EL (cell line): Measurements from ENCODE around the gene TBC1D3.
"Not testable (repeated sequence)": the region's sequence is repeated elsewhere in the genome, so short reads cannot be mapped to it uniquely, and the experiment has no call there.

Experiments used
- DNase-seq: peaks from one replicate; pipeline ENCODE4 v3.0.0-alpha.2; 2016

The TBC1D3 gene

DNA sequence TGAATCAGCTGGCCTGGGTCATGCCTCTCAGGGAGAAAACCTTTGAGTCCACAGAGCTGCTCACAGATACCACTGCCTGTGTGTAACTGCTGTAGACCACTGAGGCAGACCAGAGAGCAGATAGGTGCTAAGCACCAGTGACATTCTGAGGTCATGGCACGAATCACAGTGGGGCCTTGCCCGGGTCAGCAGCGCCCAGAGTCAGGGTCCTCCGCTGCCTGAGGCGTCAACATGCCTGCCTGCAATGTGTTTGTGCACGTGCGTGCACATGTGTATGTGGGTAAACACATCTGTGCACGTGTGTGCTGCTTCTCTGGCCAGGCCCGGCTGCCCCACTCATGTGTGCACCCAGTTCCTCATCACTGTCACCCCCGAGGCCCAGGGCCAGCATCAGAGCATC lies at the start of gene TBC1D3:
Gene TBC1D3 (minus strand): TSS at position 101 of the 400 bp plus-strand sequence. CDS start 1,526 bp downstream, outside the sequence.
- not testable (repeated sequence) for DNase-seq

DNA sequence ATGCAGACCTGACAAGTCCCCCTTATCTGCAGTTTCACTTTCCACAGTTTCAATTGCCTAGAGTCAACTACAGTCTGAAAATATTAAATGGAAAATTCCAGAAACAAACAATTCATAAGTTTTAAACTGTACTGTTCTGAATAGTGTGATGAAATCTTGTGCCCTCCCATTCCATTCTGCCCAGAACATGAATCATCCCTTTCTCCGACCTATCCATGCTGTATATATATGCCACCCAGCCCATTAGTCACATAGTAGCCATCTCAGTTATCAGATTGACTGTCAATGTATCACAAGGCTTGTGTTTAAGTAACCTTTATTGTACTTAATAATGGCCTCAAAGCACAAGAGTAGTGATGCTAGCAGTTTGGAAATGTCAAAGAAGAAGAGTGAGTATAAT lies 40.4 kb upstream of the TBC1D3 start:
- DNase-seq: not testable (repeated sequence)

DNA sequence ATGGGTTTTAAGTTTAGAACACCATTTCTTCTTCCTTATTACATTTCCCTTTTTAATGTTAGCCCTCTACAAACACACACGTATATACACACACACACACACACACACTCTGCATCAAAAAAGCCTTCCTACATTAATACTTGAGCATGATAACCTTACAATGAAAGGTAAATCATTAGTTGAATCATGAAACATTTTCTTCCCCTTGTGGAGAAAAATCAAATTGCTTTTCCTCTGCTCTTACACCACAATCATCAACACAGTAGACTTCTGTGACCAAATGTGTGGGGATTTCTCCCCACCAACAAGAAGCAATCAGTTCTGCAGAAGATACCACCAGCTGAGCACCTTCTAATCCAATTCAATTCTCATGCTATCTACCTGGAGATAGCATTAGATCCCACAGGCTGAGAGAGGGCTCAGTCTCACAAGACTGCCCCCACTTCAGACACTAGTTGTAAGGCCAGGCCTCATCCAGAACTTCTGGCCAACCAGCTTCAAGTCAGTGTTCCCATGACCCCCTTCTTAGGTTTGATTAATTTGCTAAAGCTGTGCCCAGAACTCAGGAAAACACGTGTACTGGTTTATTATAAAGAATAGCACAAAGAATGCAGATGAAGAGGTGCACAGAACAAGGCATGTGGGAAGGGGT lies 33.6 kb upstream of the TBC1D3 start:
- DNase-seq: not testable (repeated sequence)

DNA sequence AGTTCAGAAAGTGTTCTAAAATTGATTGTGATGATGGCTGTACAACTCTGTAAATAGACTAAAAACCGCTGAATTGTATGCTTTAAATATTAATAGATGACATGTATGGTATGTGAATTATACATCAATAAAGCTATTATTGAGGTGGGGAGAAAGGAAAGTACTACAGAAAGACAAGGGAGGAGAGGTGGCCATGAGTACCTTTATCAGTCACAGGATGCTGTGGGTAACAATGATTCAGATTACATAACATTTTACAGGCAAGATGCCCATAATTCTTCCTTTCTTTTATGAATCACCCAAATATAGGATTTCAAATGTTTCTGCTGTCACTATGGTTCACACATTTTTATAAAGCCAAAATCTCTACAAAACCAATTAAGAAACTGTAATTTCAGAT lies 28.5 kb upstream of the TBC1D3 start:
- not testable (repeated sequence) for DNase-seq

DNA sequence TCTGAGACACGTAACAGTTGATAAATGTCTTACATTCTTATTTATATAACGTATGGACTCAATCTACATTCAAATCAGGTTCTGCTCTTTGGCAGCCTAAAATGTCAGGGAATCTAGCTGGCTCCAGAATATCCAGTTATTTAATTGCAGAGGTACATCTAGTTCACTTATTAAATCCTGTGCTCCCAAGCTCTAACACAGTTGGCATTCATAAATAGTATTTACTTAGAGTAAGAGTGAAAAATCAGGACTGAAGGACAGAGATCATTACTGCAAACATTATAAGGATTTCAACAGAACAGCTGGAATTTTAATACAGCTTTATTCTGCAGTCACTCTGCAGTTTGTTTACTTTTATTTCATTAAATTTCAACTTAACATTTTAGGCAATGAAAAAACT lies 7.9 kb upstream of the TBC1D3 start:
- DNase-seq: not testable (repeated sequence)

DNA sequence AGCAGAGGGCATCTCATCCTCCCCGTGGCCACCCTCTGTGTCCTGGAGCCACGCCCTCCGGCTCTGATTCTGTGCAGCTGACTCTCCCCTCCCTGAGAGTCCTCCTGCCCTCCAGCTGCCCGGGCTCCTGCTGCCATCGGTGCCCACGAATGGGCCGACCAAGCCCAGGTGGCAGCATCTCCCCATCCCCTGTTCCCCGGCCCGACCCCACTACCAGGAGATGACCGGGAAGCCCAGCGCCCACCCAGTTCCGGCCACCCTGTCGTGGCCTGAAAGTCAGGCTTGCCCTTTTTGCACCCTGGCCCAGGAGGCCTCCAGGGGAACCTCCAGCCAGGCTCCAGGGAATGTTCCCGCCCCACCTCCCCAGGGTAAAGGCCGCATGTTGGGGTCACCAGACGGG lies 57.5 kb downstream of the TBC1D3 start:
- not testable (repeated sequence) for DNase-seq
